Measurements from ENCODE around the gene ATP2B1. TPM values are rescaled to one million over a fixed set of nuclear protein-coding genes. Genes with fewer than 3 reads are reported as not detected.
A peak's percentile ranks its signal among the peaks of the same experiment; 100 is the strongest.

ATP2B1 gene
- total and polyA plus RNA-seq, 2 donors (not counting 1 experiment from before 2014, with no cell fraction given): 26.1 to 238 TPM

DNA sequence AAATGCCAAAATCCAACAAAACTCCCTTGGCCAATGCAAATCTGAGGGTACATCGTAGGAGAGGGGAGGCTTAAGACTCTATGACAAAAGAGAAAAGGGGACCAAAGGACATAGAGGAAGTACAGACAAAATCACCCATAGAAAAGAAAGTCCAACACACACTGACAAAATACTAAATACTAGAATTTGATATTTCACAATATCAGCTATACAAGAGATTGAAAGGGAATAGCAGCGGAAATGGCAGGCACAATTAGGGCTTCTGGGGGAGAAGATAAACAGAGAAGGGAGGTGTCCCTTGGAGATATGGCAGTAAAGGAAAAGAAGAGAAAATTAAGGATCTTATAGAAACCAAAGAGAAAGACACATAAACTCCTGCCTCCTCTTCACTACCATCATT lies 29.0 kb downstream of the ATP2B1 start:
- Histone ChIP-seq H3K27ac (ENCODE audit: low read length in 2 of 2) (no peak overlapping the region), H3K9ac (ENCODE audit: low read length) (no peak overlapping the region), H3K79me2 (ENCODE audit: control insufficient read depth, insufficient read depth, low read length) (peaks cover 100% of the 10 kb centered on the region), H4K20me1 (ENCODE audit: control insufficient read depth, insufficient read depth, low read length, poor library complexity, severe bottlenecking) (peaks cover 66% of the 10 kb centered on the region), H3K4me3 (ENCODE audit: control extremely low read depth in 1 of 5, extremely low read depth in 1 of 5, insufficient read depth in 1 of 5, low read depth in 2 of 5, low read length in 4 of 5) (no peak overlapping the region), H3K36me3 (replicated peaks in 1 of 2; ENCODE audit: control extremely low read depth in 1 of 2, control insufficient read depth in 1 of 2, extremely low read depth in 1 of 2, insufficient read depth in 2 of 2, low read length in 1 of 2) (no peaks in the 10 kb centered on the region), H3K4me2 (replicated peaks; ENCODE audit: low read depth, low read length, poor library complexity, severe bottlenecking) (peak overlapping the region; percentile 35), H3K27me3 (replicated peaks in 1 of 4; ENCODE audit: control extremely low read depth in 1 of 4, control insufficient read depth in 3 of 4, insufficient read depth in 4 of 4, low read length in 3 of 4) (no peaks in the 10 kb centered on the region), H3K4me1 (ENCODE audit: control insufficient read depth in 2 of 2, insufficient read depth in 2 of 2, low read length in 2 of 2) (peaks cover 18 to 35% of the 10 kb centered on the region in 2 donors), H2AFZ (ENCODE audit: insufficient read depth, low read depth, low read length, poor library complexity, severe bottlenecking) (no peak overlapping the region), H3K9me3 (ENCODE audit: control extremely low read depth in 1 of 3, control insufficient read depth in 2 of 3, insufficient read depth in 1 of 3, low read length in 2 of 3) (peaks cover 1 to 27% (median 4%) of the 10 kb centered on the region in 3 donors)
- ChIA-PET POLR2A (no interaction called here), CTCF (no interaction called here)
- H3K27me3 Mint-ChIP-seq: no peaks in the 10 kb centered on the region
- no CpG with 5 or more reads among the region's 2 CpGs for WGBS (ENCODE audit: insufficient coverage)
- DNase-seq: no peak
- peaks cover 60% of the 10 kb centered on the region for H3K4me1 Mint-ChIP-seq
- H3K9me3 Mint-ChIP-seq (ENCODE audit: insufficient read depth): peaks cover 24% of the 10 kb centered on the region
- intact Hi-C loops (cut with micrococcal nuclease): no loop called here
- H3K4me3 Mint-ChIP-seq: peak overlapping the region; percentile 2
- TF ChIP-seq, protein P1, sequence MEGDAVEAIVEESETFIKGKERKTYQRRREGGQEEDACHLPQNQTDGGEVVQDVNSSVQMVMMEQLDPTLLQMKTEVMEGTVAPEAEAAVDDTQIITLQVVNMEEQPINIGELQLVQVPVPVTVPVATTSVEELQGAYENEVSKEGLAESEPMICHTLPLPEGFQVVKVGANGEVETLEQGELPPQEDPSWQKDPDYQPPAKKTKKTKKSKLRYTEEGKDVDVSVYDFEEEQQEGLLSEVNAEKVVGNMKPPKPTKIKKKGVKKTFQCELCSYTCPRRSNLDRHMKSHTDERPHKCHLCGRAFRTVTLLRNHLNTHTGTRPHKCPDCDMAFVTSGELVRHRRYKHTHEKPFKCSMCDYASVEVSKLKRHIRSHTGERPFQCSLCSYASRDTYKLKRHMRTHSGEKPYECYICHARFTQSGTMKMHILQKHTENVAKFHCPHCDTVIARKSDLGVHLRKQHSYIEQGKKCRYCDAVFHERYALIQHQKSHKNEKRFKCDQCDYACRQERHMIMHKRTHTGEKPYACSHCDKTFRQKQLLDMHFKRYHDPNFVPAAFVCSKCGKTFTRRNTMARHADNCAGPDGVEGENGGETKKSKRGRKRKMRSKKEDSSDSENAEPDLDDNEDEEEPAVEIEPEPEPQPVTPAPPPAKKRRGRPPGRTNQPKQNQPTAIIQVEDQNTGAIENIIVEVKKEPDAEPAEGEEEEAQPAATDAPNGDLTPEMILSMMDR (IDR thresholded peaks at IDR 0.05): no peak
- TF ChIP-seq EZH2 (IDR thresholded peaks at IDR 0.05; ENCODE audit: borderline replicate concordance, insufficient read depth, low read depth, low read length, poor library complexity, severe bottlenecking): no peak
- no peak for ATAC-seq (ENCODE audit: low read depth)
- no peak overlapping the region for H3K27ac Mint-ChIP-seq

DNA sequence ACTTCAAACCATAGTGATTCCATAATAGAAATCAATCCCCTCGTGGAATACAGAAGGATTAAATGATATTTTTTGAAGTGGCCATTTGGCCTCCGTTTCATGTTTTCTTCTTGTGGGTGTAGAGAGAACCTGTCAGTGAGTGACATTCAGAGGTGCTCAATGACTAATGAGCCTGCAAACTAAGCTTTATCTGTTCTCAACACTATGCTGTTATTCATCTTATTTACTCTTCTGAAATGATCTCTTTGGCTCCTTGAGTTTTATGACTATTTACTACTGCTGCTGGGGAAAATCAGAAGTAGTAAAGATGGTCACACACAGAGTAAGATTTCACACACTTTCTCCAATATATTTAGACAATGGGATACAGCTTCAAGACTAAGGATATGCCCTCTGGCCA lies 30.4 kb downstream of the ATP2B1 start:
- no peak for TF ChIP-seq EZH2 (IDR thresholded peaks at IDR 0.05; ENCODE audit: borderline replicate concordance, insufficient read depth, low read depth, low read length, poor library complexity, severe bottlenecking)
- TF ChIP-seq, protein P1 (IDR thresholded peaks at IDR 0.05): no peak
- Histone ChIP-seq H3K27me3 (replicated peaks in 1 of 4; ENCODE audit: control extremely low read depth in 1 of 4, control insufficient read depth in 3 of 4, insufficient read depth in 4 of 4, low read length in 3 of 4) (no peaks in the 10 kb centered on the region), H3K36me3 (replicated peaks in 1 of 2; ENCODE audit: control extremely low read depth in 1 of 2, control insufficient read depth in 1 of 2, extremely low read depth in 1 of 2, insufficient read depth in 2 of 2, low read length in 1 of 2) (no peaks in the 10 kb centered on the region), H3K4me1 (ENCODE audit: control insufficient read depth in 2 of 2, insufficient read depth in 2 of 2, low read length in 2 of 2) (peaks cover 26 to 49% of the 10 kb centered on the region in 2 donors), H3K27ac (ENCODE audit: low read length in 2 of 2) (peak overlapping the region in 1 of 2 donors; percentile 30), H3K9me3 (ENCODE audit: control extremely low read depth in 1 of 3, control insufficient read depth in 2 of 3, insufficient read depth in 1 of 3, low read length in 2 of 3) (peaks cover 1 to 27% (median 4%) of the 10 kb centered on the region in 3 donors), H2AFZ (ENCODE audit: insufficient read depth, low read depth, low read length, poor library complexity, severe bottlenecking) (no peak overlapping the region), H3K9ac (ENCODE audit: low read length) (no peak overlapping the region), H3K4me3 (ENCODE audit: control extremely low read depth in 1 of 5, extremely low read depth in 1 of 5, insufficient read depth in 1 of 5, low read depth in 2 of 5, low read length in 4 of 5) (no peak overlapping the region), H3K79me2 (ENCODE audit: control insufficient read depth, insufficient read depth, low read length) (peaks cover 100% of the 10 kb centered on the region), H4K20me1 (ENCODE audit: control insufficient read depth, insufficient read depth, low read length, poor library complexity, severe bottlenecking) (peaks cover 70% of the 10 kb centered on the region), H3K4me2 (replicated peaks; ENCODE audit: low read depth, low read length, poor library complexity, severe bottlenecking) (peak overlapping the region; percentile 35)
- Mint-ChIP-seq H3K27ac (peak overlapping the region; percentile 7), H3K27me3 (no peaks in the 10 kb centered on the region), H3K4me1 (peaks cover 64% of the 10 kb centered on the region), H3K9me3 (ENCODE audit: insufficient read depth) (peaks cover 21% of the 10 kb centered on the region), H3K4me3 (peak overlapping the region; percentile 67)
- intact Hi-C loops (cut with micrococcal nuclease): no loop called here
- ATAC-seq (ENCODE audit: low read depth) (no peak), DNase-seq (no peak)
- WGBS (ENCODE audit: insufficient coverage): no CpG with 5 or more reads among the region's 2 CpGs
- CTCF ChIA-PET: interaction anchor here (0.8 kb wide), 1 partner anchor 15 kb away, joined by 3 read pairs; no protein-coding TSS in a partner anchor
- POLR2A ChIA-PET: no interaction called here
